GM19043 (cell line): ENCODE results near the gene NCKAP5.
A peak's percentile ranks its signal among the peaks of the same experiment; 100 is the strongest.

Experiments used
- ATAC-seq: cut with Tn5 transposase; IDR thresholded peaks from one replicate; pipeline ENCODE4 v1.9.1; 2021; ENCODE audit warnings: low read depth; ENCODE audit not compliant: unreplicated experiment

Gene NCKAP5

DNA sequence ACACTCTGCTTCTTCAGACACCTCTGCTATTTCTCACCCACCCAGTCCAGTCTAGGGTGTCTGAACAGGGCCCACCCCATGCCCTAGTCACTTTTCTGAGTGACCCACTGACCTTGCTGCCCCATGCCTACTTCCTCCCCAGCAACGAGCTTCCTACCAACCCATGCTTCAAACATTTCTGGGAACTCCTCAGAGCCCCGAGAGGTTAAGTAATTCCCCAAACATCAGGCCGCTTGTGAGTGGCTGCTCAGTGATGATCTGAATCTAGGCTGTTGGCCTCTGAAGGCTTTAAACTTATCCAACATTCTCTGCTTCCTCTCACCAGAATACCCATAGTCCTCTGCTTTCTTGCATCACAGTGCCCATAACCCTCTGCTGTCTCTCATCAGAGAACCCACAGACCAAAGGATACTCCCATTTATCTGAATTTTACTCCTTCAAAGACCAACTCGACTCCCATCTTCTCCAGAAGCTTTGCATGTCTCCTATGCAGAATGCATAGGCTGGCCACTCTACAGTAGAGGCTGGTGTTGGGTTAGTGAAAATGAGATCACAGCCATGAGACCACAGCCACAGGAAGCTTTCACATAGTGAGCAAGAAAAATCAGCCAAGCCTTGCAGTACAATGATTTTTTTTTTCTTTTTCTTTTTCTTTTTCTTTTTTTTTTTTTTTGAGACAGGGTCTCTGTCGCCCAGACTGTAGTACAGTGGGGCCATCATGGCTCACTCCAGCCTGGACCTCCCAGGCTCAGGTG, 588.7 kb downstream of the NCKAP5 start:
- ATAC-seq, result peak; percentile 67

DNA sequence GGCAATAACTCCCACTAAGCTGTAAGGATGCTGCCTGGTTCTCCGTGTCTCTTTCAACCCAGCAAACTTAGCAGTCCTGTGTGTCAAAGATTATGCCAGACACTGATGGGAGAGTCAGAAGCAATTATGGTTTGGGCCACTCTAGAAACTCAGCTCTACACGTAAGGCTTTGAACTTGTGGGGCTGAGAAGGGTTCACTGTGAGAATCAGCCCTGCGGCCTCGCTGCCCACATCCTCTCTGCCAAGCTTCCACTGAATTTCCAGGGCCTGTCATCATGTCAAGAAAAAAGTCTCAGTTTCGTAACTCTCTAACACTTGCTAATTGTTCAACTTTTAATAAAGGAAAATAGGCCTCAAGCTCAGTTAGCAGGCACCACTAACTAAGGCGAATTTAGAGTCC, 589.4 kb downstream of the NCKAP5 start:
- no peak for ATAC-seq

DNA sequence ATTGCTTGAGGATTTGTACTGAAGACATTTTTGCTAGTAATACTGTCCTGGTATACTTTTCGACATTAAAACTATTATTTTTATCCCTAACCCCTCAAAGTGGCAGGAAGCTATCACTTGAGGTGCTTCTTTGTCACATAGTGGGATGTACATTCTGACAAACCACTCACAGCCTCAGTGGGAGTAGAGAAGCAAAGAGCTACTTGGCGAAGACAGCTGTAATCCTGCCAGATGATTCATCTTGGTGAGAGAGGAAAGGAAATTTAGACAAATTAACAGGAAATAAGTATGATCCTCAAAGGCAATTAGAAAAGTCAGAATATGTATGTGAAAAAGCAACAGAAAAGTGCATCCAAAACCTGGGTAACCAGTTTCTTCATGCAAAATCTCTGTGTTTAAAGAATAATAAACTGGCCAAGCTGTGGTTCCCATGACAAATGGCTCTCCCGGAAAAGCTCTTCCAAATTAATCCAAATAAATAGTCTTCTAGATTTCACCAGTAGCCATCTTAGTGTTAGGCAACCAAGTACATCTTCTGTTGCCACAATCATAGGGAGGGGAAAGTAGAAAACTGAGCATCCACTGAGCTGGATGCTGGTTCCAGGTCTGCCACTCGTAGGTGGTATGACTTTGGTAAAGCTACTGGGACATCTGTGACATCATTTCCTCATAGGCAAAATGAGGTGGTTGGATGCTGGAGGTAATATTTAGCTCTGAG, 590.3 kb downstream of the NCKAP5 start:
- no peak for ATAC-seq

DNA sequence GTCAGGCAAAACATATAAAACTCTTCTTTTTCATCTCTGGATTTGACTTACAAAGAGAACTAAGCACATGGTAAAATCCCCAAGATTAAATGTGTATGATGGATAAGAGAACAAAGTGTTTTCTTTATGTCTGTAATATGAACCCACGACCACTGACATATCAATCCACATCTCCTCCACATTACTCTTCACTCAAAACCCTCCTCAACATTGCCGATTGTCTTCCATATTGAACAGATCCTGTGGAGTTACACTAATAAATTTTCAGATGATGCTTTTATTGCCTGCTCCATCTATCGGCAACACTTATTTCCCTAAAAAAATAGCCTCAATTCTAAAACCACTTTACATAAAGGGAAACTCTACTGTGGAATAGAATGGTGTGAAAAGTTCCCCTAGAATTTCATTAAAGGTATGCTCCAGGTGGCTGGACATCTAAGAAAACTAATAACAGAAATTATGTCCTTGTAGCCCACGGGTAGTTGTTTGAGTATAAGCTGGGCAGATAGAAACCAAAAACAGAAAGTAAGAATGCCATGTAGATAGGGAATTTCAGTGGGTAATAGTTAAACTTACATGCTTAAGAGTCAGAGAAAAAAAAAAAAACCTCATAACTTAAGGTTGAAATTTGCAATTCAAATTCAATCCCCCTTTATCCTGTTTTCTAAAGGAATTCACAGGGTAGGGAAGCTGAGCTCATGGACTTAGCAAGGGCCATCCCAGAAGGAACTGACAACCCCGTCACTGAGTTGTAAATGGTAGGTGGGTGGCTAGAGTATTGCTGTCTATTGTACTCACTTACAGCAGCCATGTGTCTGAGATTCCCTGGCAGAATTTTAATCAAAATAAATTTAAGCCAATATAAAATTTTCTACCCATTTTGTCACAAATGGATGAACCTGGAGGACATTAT, 592.8 kb downstream of the NCKAP5 start:
- no peak for ATAC-seq

DNA sequence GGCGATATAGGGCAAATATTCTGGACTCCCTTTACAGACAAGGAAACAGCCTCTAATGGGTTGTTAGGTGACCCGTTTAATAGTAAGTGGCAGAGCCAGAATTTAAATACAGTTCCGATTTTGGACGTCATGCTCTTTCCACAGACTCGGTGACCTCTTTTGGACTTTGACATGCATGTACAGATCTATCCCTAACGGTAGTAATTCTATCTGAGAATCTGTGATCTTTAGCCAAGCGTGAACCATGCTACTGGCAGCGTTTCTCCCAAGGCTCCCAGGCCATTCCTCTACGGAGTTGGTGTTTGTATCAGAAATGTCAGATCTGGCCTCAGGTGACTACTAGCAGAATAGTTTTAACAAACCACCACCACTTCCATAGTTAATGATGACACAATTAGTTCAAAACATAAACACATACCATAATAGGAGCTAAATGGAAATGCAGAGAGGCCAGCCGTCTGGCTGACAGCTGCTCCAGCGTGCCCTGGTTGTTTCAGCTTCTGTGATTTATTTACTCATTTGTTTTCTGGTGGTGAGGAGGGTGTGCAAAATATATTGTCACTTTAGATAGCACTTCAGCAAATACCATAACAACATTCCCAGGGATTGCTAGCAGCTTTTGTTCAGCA, 593.7 kb downstream of the NCKAP5 start:
- ATAC-seq, result no peak

DNA sequence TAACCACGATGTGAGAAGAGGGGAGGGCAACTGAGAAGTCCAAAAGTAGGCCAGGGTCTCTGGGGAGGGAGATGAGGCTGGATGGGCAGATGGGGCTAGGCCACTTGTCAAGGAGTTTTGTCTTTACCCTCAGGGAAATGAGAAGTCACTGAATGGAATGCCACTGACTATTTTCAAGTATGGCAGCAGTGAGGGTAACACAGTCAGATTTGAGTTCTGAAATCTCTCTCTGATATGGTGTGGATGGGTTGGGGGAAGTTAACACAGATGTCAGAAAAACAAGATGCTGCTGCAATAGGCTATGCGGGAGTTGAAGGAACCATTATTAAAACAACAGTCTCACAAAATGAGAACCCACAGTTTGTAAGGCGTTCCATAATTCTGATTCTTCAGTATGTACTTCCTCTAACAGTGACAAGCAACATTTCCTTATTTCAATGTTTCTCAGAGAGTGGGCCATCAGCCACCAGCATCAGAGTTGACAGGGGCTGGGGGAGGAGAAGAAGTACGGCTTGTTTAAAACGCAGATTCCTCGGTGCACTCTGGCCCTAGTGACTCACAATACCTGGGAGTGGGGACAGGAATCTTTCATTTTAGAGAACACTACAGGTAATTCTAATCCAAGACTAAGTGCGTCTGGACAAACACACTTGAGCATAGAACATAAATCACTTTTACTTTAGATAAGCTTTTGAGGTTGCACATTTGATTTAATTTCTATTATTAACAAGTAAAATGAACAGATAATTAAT, 596.8 kb downstream of the NCKAP5 start:
- ATAC-seq, result no peak

DNA sequence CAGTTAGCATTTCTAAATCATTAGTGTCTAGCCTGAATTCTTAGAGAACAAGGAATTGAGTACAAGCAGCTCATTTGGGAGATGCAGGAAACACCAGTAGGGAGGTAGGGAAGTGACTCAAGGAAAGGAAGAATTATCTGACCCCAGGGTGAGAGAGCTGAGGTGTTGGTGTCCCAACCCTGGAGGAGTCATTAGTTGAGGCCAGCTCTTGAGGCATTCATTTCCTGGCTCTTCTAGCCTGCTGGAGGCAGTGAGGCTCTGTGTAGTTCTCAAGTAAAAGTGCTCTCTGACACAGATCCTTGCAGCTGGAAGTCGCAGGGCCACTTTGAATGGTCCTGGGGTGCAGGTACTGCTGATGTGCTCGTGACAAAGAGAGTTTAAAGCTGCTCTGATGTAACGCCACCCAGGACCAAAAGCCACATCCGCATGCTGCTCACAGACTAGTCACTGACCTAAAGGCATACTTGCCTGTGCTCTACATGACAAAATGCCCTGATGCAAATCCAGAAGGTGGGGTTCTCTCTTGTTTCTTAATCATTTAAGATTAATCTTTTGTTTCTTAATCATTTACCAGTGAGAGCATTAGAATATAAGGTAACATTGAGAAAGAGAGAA, 598.8 kb downstream of the NCKAP5 start:
- no peak for ATAC-seq

DNA sequence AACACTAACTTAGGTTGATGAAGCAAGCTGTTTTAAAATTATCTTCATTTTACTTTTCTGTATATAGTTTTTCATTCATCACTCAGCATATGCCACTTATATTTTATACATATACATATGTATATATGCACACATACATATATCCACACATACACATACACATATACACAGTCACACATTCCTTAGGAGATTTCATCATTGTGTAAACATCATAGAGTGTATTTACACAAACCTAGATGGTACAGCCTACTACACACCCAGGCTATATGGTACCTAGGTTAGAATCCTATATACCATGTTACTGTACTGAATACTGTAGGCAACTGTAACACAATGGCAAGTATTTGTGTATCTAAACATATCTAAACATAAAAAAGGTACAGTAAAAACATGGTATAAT, 602.8 kb downstream of the NCKAP5 start:
- ATAC-seq, result no peak

DNA sequence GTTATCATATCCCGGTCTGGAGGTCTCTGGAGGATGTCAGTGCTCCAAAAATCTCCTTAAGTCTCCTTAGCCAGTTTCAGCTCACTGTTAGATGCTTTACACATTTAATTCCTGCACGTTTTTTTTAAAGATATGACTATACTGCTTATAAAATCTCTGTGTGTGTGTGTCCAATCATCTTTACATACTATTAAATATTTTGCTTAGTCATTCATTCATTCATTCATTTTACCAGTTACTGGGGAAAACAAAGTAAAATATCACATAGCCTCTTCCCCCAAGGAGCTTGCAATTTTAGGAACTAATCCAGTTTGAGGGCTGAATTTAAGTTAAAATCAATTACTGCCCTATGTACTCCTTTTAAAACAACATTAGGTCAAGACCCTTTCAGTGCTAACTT, 605.1 kb downstream of the NCKAP5 start:
- ATAC-seq, result no peak

DNA sequence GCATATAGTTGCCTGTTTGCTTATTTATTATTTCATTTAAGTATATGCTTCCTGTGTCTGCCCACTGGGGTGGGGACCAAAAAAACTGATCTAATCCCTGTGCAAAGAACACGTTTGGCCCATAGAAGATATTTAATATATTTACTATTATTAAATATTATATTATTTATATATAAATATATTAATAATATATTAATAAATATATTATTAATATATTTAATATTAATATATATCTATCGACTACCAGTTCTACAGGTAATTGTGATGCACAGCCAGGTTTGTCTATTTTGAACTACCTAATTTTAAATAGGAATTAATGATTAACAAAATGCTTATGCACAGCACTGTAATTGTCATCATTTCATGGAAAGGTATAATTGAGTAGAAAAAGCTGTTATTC, 609.4 kb downstream of the NCKAP5 start:
- no peak for ATAC-seq

DNA sequence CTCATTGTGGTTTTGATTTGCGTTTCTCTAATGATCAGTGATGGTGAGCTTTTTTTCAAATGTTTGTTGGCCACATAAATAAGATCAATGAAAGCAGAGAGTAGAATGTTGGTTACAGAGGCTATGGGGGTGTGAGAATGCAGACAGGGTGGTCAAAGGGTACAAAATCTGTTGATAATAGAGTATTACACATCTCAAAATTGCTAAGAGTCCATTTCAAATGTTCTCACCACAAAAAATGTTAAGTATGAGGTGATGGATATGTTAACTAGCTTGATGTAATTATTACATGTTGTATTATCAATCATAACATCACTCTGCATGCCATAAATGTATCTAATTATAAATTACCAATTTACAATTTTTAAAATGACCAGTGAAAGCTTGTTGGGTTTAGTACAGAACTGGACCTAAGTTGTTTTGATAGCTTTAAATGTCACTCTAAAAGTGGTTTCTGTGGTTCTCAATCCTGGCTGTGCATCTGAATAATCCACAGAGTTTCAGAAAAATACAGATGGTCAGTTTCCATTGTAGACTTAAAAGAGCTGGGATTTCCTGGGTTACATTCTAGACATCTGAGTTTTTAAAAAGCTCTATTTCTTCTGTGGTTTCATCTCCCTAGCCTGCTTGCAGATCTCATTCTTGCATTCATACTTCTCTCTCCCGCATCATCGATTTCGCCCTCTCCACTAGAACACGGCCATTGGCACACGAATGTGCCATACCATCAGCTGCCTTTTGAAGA, 612.2 kb downstream of the NCKAP5 start:
- no peak for ATAC-seq

DNA sequence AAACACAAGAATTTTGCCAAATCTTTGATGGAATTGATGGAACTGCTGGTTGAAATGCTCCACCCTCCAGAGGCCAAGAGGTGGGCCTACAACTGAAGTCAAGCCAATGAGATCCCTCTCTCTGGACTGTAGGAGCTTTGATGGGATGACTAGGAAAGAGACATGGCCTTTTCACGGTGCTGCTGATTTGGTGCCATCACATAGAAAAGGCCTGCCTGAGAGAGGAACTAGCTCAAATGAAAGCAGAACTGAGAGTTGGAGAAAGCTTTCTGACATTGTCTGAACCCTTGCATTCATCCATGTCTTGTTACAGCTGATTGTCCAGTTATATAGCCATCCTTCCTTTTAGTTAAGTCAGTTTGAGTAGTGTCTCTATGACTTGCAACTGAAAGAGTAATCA, 614.5 kb downstream of the NCKAP5 start:
- peak; percentile 89 for ATAC-seq

DNA sequence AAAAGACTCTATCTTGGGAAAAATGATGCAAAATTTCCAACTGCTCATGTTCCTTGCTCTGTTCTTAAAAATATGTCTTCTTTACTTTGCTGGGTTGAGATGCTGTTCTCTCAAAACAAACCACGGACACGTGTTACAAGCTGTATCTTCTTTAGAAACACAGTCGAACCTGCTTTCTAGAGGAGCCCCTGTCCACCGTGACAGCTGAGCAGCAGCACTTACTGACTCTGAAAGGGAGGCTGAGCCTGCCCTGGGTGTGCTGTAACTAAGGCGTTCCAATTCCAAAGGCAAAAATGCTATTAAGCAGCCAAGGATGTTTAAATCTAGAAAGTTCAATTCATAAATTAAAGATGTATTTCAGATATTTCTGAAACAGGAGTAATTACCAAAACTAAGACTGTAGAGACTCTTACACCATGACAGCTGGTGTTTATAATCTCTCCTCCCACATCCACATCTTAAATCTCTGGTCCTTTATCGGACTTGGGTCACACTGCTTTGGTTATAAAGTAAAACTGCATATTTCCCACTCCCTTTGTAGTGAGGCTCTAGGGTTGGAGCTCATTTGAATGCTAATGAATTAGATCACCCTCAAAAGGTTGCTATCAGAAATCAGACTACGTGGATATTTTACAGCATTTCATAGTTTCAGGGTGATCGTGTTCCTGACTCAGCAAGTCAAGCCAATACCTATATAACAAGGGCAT, 617.1 kb downstream of the NCKAP5 start:
- ATAC-seq, result no peak

DNA sequence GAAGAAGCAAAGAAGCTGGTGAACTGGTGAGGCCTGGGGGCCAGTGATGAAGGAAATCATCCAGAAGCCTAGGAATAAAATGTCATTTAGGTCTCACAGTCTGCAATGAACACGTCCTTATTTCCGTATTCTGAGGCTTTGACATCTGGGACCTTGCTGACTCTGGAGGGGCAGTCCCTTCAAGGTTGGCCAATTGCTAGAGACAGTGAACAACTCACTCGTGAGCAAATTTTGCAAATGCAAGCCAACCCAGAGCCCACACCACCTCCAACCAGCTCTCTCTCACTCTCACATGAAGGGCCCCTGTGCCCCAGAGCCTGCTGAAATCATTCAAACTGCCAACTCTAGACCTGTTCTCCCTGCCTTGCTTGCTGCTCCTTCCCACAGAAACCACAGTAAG, 619.2 kb downstream of the NCKAP5 start:
- no peak for ATAC-seq

DNA sequence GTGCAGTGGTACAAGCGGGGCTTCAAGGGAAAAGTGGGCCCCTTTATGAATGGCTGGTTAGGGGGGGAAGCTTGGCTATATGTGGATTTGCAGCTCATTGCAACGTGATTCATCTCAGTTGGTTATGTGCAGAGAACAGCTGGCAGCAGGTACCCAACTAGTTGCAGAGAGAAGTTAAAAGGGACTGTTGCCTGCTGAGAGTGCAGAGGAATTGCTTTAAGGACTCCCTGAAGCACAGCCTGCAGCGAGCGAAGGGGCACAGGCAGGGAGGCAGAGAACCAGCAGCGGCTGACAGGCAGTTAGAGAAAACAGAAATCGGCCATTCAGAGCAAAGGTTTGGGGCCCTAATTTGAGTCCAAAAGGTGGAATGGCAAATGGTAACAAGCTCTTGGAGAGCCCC, 620.1 kb downstream of the NCKAP5 start:
- no peak for ATAC-seq

DNA sequence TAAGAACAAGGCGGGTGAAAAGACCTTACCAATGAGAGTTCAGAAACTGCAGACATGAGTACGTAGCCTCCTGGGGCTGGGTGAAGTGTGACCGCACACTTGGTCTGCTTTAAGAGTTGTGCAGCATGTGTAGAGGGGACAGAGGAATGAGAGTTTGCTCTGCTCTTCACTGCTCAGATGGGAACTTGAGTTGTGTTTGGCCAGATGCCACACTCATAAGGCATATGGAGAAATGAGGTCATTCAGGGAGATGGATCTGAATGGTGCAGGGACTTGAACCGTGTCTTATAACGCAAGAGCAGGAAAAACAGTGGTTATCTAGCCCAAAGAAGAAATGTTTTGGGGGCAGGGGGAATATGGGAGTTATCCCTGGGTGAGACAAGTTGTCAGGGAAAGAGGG, 624.4 kb downstream of the NCKAP5 start:
- no peak for ATAC-seq

DNA sequence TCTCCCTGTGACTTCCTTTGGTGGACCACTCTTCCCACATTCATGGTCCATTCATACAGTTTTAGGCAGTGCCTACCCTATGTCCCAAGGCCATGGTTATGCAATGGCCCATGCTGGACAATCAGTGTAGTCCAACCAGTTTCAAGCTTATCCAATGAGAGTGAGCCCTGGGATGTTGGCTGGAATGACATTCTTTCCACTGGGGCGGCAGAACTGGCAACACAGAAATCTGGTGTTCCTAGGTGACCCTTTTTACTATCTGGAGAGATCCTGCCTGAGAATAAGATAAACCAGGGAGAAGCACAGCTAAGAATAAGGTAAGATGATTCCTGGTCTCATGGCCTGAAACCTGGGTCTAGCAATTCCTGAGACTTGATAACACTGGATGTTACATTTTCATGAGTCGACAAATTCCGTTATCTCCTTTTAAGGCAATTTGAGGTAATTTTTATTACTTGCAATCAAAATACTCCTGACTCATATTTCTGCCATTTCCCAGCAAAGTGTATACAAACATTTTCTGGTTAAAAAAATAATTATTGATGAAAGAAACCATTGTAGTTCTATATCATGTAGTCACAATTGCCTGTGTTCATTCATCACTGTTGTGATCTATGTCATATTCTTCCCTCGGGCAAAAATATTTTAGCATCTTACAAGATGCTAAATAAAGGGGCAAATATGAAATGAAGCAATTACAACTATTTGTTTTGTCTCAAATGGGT, 626.8 kb downstream of the NCKAP5 start:
- ATAC-seq, result no peak

DNA sequence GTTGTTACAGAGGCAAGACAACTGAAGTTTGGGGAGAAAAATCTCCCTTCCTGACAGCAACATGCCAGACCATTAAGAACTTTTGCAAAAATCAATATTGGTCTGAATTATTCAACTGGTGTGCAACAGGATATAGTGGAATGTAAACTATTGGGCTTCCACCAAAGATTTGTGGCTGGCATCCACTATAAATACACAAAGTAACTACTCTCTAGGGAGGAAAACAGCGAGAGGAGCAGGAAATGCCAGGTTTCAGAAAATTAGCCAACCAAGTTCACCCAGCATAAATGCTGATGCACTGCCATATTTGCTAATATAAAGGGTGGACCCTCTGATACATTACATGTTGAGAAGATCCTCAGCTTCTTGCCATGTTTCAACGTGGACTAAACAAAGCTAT, 630.6 kb downstream of the NCKAP5 start:
- ATAC-seq, result no peak
